CMK (cell line): Measurements from ENCODE around the gene TMEM184A.
"Not testable (repeated sequence)": the region's sequence is repeated elsewhere in the genome, so short reads cannot be mapped to it uniquely, and the experiment has no call there.

Experiments used
- DNase-seq: peaks from one replicate; pipeline ENCODE4 v3.0.0-alpha.2; 2010; ENCODE audit warnings: low read depth

Gene TMEM184A

GRCh38 chr7:1523208-1523607 lies 32.8 kb downstream of the TMEM184A start:
- no peak for DNase-seq

DNA sequence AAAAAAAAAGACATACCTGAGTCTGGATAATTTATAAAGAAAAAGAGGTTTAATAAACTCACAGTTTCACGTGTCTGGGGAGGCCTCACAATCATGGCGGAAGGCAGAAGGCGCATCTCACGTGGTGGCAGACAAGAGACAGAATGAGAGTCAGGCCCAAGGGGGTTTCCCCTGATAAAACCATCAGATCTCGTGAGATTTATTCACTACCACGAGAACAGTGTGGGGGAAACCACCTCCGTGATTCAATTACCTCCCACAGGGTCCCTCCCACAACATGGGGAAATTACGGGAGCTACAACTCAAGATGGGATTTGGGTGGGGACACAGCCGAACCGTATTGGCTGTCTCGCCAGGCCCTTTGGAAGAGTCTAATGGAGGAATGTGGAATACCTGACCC lies 34.5 kb downstream of the TMEM184A start:
- no peak for DNase-seq

DNA sequence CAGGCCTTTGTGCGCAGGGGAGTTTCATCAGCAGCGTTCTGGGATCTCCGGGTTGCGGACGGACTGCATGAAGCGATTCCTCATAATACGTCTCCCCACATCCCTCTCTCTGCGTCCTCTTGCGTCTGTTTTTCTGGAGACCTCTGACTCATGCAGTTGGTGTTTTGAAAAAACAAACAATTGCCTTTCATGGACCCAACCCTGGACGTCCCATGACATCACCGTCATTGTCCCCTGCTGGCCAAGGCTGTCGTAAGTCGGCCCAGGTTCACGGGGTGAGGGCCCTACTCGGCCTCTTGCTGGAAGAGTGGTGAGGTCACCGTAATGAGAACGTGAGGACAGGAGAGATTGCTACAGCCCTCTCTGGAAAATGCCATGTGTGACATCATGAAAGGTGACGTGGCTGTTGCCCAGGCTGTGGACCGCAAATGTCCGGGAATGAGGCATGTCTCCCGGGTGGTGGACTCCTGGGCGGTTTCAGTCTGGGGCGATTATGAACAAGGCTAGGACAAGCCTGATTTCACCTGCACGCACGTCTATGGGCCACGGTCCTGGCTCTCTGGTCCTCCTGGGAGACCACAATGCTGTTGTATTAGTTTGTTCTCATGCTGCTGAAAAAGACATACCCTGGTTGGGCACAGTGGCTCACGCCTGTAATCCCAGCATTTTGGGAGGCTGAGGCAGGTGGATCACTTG lies 35.3 kb downstream of the TMEM184A start:
- no peak for DNase-seq

DNA sequence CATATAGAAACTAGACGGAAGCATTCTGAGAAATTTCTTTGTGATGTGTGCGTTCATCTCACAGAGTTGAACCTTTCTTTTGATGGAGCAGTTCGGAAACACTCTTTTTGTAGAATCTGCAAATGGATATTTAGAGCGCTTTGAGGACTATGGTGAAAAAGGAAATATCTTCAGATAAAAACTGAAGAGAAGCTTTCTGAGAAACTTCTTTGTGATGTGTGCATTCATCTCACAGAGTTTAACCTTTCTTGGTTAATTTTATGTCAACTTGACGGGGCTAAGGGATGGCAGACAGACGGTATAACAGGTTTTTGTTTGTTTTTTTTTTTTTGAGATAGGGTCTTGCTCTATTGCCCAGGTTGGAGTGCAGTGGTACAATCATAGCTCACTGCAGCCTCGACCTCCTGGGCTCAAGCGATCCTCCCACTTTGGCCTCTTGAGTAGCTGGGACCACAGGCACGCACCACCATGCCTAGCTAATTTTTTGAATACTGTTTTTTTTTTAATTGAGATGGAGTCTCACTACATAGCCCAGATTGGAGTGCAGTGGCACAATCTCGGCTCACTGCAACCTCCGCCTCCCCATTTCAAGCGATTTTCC lies 36.6 kb downstream of the TMEM184A start:
- DNase-seq = not testable (repeated sequence)

- DNase-seq = no peak
Measured at GRCh38 chr7:1516586-1517251, 39.3 kb downstream of the TMEM184A start.

DNA sequence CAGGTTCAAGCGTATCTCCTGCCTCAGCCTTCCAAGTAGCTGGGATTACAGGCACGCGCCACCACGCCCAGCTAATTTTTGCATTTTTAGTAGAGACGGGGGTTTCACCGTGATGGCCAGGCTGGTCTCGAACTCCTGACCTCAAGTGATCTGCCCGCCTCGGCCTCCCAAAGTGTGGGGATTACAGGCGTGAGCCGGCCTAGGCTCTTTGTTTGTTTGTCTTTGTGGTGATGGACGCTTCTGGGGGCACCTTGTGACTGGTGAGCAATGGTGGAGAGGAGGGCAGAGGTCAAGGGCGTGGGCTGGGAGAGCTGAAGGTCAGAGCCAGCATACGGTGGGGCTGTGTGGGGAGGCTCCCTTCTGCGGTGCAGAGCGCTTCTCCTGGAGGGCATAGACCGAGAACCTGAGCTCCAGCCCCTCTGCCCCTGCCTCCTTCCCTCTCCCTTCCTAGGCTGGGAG lies 40.5 kb downstream of the TMEM184A start:
- not testable (repeated sequence) for DNase-seq

DNA sequence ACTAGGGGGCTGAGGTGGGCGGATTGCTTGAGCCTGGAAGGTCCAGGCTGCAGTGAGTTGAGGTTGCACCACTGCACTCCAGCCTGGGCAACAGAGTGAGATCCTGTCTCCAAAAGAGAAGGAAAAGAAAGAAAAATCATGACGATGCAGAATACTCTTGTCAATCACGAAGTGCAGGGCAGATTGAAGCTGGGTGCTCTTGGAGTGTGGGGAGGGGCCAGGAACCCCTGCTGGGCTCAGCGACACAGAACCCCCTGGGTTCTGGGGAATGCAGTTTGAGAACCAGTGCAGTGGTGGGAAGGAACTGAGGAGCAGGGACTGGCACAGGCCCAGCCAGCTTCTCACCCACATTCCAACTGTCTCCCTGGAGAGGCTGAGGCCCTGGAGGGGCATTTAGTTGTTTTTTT lies 41.0 kb downstream of the TMEM184A start:
- no peak for DNase-seq

DNA sequence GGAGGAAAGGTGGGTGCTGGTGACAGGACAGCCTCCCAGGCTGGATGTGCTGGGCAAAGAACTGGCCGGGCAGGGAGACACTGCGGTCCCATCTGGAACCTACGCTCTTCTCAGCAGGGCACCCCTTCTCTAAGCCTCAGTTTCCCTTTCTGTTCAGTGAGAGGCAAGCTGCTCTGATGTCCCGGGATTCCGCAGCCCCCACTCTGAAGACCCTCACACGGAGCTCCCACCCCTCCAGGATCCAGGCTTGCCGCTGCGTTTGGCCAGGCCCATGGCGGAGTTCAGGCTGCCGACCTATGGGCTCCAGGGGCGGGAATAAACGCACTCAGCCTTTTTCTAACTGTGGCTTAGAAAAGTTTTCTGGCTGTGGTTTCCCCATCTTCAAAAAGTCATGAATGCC lies 41.6 kb downstream of the TMEM184A start:
- no peak for DNase-seq

- DNase-seq = no peak
Measured at GRCh38 chr7:1513657-1514095, 42.3 kb downstream of the TMEM184A start.

GRCh38 chr7:1512781-1513656 lies 43.0 kb downstream of the TMEM184A start:
- DNase-seq = no peak

GRCh38 chr7:1511444-1512422 lies 44.3 kb downstream of the TMEM184A start:
- no peak for DNase-seq

DNA sequence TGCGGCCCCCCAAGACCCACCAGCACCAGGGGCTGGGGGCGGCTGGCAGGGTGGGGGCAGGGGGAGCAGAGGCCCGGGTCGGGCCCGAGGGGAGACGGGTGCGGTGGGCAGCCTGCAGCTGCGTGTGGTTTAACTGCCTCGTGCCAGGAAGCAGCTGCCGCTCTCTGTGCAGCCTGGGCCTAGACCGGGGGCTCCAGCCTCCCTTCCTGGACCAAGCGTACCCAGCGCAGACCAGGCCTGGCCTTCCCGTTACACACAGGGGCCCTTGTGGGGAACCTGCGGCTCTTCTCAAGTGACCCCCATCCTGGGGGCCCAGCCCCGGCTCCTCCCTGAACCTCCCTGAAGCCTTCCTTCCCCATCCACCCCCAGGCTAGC lies 45.2 kb downstream of the TMEM184A start:
- peak; percentile 41 for DNase-seq

DNA sequence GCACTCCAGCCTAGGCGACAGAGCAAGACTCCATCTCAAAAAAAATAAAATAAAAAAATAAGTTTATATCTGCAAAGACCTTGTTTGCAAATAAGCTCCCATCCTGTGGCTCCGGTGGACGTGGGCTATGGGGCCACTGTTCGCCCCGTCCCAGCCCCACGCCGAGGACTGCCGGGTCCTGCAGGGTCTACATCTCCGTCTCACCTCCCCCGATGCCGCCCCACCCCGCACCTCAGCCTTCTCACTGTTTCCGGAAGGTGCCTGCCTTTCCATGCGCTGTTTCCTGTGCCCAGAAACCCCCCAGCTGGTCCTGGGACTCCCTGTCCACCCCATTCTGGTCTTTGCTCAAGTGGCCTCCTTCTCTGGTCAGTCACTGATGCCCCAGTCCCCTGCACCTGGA lies 46.8 kb downstream of the TMEM184A start:
- no peak for DNase-seq

- DNase-seq = no peak
Measured at GRCh38 chr7:1508277-1508758, 47.7 kb downstream of the TMEM184A start.

DNA sequence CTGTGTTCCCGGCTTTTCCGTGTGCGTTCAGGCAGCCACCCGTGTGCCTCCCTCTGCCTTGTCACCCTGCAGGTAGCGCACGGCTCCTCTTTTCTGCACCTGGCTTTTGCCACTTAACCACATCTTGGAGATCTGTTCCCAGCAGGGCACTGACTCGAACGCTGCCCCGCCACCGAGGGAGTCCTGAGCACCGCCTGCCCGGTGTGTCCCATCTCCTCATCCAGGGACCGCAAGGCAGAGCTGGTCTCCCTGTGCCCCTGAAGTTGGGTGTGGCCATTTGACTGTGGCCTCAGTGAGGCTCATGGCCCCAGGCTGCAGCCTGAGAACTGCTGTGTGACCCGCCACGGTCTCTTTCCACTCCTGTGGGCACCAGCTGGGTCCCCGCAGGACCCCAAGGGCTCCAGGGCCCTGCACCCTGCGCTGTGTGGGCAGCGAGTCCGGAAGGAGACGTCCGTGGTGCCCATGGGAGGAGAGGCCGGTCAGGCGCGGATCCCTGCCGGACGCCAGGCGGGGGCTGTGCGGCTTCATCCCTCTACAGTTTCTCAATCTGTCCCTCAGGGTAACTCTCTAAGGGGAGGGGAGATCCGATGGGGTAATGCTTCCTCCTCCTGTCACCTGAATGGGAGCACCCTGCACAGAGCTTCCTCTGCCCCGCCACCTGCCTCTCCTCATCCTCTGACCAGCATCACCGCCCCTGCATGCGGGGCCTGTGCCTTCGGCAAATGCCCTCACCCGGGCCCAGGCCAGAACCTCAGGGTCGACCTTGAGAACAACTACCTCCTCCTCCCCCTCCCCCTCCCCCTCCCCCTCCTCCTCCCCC lies 50.1 kb downstream of the TMEM184A start:
- DNase-seq = no peak

DNA sequence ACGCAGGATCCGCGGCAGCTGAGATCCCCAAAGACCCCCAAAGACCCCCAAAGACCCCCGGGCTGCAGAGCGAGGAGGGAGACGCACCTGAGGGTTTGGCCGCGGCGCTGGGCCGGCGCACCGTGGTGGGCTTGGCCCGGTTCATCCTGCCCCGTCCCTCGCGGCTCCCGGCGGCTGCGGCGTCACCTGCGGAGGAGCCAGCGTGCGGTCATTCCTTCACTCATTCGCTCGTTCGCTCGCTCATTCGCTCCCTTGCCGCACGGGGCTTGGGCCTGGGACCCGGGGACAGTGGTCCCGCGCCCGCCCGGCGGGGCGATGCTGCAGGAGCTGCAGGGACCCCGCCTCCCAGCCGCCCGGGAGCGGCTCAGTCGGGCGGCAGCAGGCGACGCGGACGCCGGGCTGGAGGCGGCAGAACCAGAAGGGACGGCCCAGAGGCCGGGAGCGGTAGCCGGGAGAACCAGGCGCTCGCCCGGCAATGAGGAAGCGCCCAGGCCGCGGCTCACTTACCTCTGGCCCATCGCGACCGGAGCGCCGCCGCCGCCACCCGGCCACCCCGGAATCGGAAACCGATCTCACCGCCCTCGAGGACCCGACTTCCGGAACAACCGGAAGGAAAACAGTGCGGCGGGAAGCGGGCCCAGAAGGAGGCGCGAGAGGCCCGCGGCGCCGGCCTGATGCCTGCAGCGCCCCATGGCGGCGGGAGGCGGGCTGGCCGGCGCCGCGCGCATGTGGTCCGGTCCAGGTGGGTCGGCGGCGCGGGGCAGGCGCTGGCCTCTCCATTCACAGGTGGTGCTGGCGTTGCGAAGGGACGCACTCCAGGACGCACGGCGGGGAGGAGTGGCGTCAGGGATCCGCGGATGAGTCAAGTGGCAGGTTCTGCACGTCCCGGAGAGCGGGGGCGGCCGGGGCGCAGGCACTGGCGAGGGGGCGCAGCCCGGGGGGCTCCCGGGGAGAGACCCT lies 51.9 kb downstream of the TMEM184A start, which contains the start of gene INTS1:
INTS1 (minus strand) TSS at position 574 of the 960 bp plus-strand sequence; CDS start at position 145, 429 bp downstream.
- peak; percentile 70 for DNase-seq

DNA sequence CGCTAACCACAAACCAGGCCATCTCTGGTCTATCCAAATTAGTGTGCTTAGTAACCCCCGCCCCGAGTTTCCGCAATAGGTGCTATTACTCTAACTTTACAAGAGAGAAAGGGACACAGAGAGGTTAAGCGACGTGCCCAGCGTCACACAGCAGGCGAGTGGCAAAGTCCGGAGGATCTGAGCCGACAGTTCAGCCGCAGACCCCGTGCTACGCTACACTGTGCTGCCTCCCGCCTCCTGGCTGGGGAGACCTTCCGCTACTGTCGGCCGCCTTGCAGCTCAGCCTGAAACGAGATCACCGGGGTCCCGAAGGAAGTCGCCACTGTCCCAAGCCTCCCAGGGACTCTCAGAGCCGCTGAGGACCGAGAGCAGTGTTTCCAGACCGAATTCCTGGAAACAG lies 52.6 kb downstream of the TMEM184A start:
- DNase-seq = no peak

DNA sequence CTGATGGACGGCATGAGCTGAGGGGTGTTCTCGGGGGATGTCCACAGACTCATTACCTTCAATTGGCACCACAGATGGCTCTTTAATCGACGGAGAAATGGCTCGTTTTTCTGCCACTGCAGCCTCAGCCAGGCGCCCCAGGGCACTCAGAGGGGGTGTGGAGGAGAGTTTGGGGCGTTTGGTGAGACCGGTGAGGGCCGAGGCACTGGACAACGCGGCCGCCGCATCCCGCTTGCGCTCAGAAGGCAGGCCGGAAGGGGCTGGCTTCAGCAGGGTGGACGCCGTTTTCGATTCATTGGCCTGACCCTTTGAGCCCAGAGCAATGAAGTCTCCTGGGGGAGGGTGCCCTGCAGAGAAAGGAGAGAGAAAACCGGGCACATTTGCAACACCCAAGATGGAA lies 53.2 kb downstream of the TMEM184A start:
- DNase-seq = no peak
